ENCODE measurements around the gene CD24.

GRCh38 chr6:107019047-107019446, 44.5 kb upstream of the CD24 start:
- TF ChIP-seq CTCF (conservative IDR thresholded peaks at IDR 0.05; ENCODE audit: low read depth, low read length): no peak
- TF ChIP-seq EZH2 (IDR thresholded peaks at IDR 0.05; ENCODE audit: low read length, unreplicated experiment): no peak
- TF ChIP-seq EZH2phosphoT487 (IDR thresholded peaks at IDR 0.05; ENCODE audit: borderline replicate concordance, low read length): no peak

Data from PC-3 (cell line).